ENCODE data around the gene DTWD2.

GRCh38 chr5:119021149-119021732 is 32.9 kb upstream of the DTWD2 start:
- TF ChIP-seq POLR2A (IDR thresholded peaks at IDR 0.05) (no peak), CTCF (IDR thresholded peaks at IDR 0.05) (no peak), POLR2AphosphoS5 (IDR thresholded peaks at IDR 0.05) (no peak), EP300 (IDR thresholded peaks at IDR 0.05) (no peak)
